ENCODE measurements around the gene ATP4B.

The ATP4B gene

GRCh38 chr13:113659337-113659736 lies 1.3 kb upstream of the ATP4B start:
- Mint-ChIP-seq H3K9me3 (peaks cover 14% of the 10 kb centered on the region), H3K27ac (no peak overlapping the region), H3K27me3 (ENCODE audit: low read depth) (peaks cover 4% of the 10 kb centered on the region)

GRCh38 chr13:113658836-113659235 lies 838 bp upstream of the ATP4B start:
- Mint-ChIP-seq H3K36me3 (ENCODE audit: low read depth) (no peaks in the 10 kb centered on the region), H3K9me3 (peaks cover 14% of the 10 kb centered on the region), H3K27me3 (ENCODE audit: low read depth) (peaks cover 1% of the 10 kb centered on the region), H3K27ac (no peak overlapping the region), H3K4me3 (no peak overlapping the region), H3K4me1 (peaks cover 6% of the 10 kb centered on the region)
- TF ChIP-seq CTCF (IDR thresholded peaks at IDR 0.05; ENCODE audit: unreplicated experiment in 3 of 3), result no peak

More at GRCh38 chr13:113659337-113659736, 1.3 kb upstream of the ATP4B start:
- Mint-ChIP-seq H3K4me3 (no peak overlapping the region), H3K36me3 (ENCODE audit: low read depth) (no peaks in the 10 kb centered on the region), H3K4me1 (peaks cover under 1% of the 10 kb centered on the region)
- TF ChIP-seq CTCF (IDR thresholded peaks at IDR 0.05; ENCODE audit: unreplicated experiment in 3 of 3), result no peak

GRCh38 chr13:113656831-113657671 lies 947 bp downstream of the ATP4B start:
- H3K27ac Mint-ChIP-seq, result no peak overlapping the region
- TF ChIP-seq CTCF (IDR thresholded peaks at IDR 0.05; ENCODE audit: unreplicated experiment in 3 of 3), result no peak
- H3K9me3 Mint-ChIP-seq, result peaks cover 12% of the 10 kb centered on the region
- H3K4me3 Mint-ChIP-seq, result no peak overlapping the region
- no peaks in the 10 kb centered on the region for H3K27me3 Mint-ChIP-seq (ENCODE audit: low read depth)
- H3K36me3 Mint-ChIP-seq (ENCODE audit: low read depth), result no peaks in the 10 kb centered on the region
- H3K4me1 Mint-ChIP-seq, result peaks cover 11% of the 10 kb centered on the region

- Mint-ChIP-seq H3K27ac (peak overlapping the region in 1 of 3 experiments; percentile 78), H3K4me3 (no peak overlapping the region), H3K4me1 (peaks cover 11% of the 10 kb centered on the region), H3K27me3 (ENCODE audit: low read depth) (no peaks in the 10 kb centered on the region), H3K36me3 (ENCODE audit: low read depth) (no peaks in the 10 kb centered on the region), H3K9me3 (peaks cover 5% of the 10 kb centered on the region)
- TF ChIP-seq CTCF (IDR thresholded peaks at IDR 0.05; ENCODE audit: unreplicated experiment in 3 of 3), result no peak
Measured at GRCh38 chr13:113656003-113656588, 1.9 kb downstream of the ATP4B start.

- Mint-ChIP-seq H3K36me3 (ENCODE audit: low read depth) (no peaks in the 10 kb centered on the region), H3K4me1 (peaks cover 11% of the 10 kb centered on the region), H3K27me3 (ENCODE audit: low read depth) (no peaks in the 10 kb centered on the region), H3K9me3 (no peaks in the 10 kb centered on the region), H3K27ac (peak overlapping the region in 1 of 3 experiments; percentile 78), H3K4me3 (no peak overlapping the region)
- TF ChIP-seq CTCF (IDR thresholded peaks at IDR 0.05; ENCODE audit: unreplicated experiment in 3 of 3), result no peak
Measured at GRCh38 chr13:113655346-113656002, 2.5 kb downstream of the ATP4B start.

All from nephron (organoid).